COLO829 (cell line): ENCODE results near the gene RBBP8NL.

ENCODE experiments used
- DNase-seq: peaks from one replicate; pipeline ENCODE4 v3.0.0; 2012; ENCODE audit warnings: low spot score

RBBP8NL gene

GRCh38 chr20:62422636-62423325 is 4.6 kb downstream of the RBBP8NL start:
- DNase-seq: no peak

GRCh38 chr20:62421716-62421990 is 5.7 kb downstream of the RBBP8NL start:
- DNase-seq: no peak

- no peak for DNase-seq
These were observed 6.3 kb downstream of the RBBP8NL start for GRCh38 chr20:62420846-62421715.

- no peak for DNase-seq
These were observed 7.6 kb downstream of the RBBP8NL start for GRCh38 chr20:62419759-62420158.

GRCh38 chr20:62418709-62419487 is 8.4 kb downstream of the RBBP8NL start:
- no peak for DNase-seq

GRCh38 chr20:62417981-62418708 is 9.2 kb downstream of the RBBP8NL start:
- DNase-seq: no peak

- no peak for DNase-seq
These were observed 10.4 kb downstream of the RBBP8NL start for GRCh38 chr20:62416651-62417637.

- DNase-seq: no peak
These were observed 11.8 kb downstream of the RBBP8NL start for GRCh38 chr20:62415354-62416111.

- no peak for DNase-seq
These were observed 13.3 kb downstream of the RBBP8NL start for GRCh38 chr20:62413896-62414481.

GRCh38 chr20:62413025-62413570 is 14.2 kb downstream of the RBBP8NL start:
- no peak for DNase-seq

- DNase-seq: no peak
These were observed 14.9 kb downstream of the RBBP8NL start for GRCh38 chr20:62412194-62413024.

GRCh38 chr20:62411479-62412193 is 15.7 kb downstream of the RBBP8NL start:
- no peak for DNase-seq

GRCh38 chr20:62410746-62411478 is 16.4 kb downstream of the RBBP8NL start:
- no peak for DNase-seq

GRCh38 chr20:62409931-62410745 is 17.2 kb downstream of the RBBP8NL start:
- peak; percentile 35 for DNase-seq

GRCh38 chr20:62409086-62409853 is 18.1 kb downstream of the RBBP8NL start:
- DNase-seq: no peak
